Tibial nerve (tissue), 4 donors: ENCODE data around the gene SLC35B2.

Source experiments
- EP300 ChIP-seq, 2 donors: sonication (generic); formaldehyde crosslinking; IDR thresholded peaks; one replicate each; pipeline ENCODE4 v1.6.1; 2017; ENCODE audit warnings: antibody characterized with exemption in 2 of 2, mild to moderate bottlenecking in 1 of 2
- POLR2A ChIP-seq, 2 donors: fragments of 450-650 bp; IDR thresholded peaks; one replicate each; pipeline ENCODE4 v1.6.1; 2017; ENCODE audit warnings: antibody characterized with exemption in 2 of 2, mild to moderate bottlenecking in 2 of 2, moderate library complexity in 2 of 2
- TF ChIP-seq, protein P1 (sequence below), 5 experiments: fragments of 200-600 bp in 3 of 5; fragments of 450-650 bp in 2 of 5; sonication (generic) in 3 of 5; IDR thresholded peaks; one replicate each; pipeline ENCODE4 v1.5.1; 2016 to 2019; ENCODE audit warnings: antibody characterized with exemption in 5 of 5, mild to moderate bottlenecking in 3 of 5, moderate library complexity in 2 of 5

DNA sequence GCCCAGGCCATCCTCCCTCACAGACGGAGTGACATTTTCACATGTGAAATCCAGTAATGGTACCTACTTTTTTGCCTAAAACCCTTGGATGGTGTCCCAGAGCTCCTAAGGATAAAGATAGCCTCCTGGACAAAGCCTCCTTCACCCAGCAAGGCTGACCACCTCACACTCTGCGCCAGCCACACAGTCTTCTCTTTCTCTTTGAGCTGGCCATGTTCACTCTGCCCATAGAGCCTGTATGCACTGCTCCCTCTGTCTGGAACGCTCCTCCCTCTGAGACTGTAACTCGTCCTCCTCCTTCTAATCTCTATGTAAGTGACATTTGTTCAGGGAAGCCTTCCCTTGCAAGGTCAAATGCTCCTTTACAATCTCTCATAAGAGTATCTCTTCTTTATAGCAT, 27.5 kb upstream of the SLC35B2 start:
- TF ChIP-seq, protein P1, sequence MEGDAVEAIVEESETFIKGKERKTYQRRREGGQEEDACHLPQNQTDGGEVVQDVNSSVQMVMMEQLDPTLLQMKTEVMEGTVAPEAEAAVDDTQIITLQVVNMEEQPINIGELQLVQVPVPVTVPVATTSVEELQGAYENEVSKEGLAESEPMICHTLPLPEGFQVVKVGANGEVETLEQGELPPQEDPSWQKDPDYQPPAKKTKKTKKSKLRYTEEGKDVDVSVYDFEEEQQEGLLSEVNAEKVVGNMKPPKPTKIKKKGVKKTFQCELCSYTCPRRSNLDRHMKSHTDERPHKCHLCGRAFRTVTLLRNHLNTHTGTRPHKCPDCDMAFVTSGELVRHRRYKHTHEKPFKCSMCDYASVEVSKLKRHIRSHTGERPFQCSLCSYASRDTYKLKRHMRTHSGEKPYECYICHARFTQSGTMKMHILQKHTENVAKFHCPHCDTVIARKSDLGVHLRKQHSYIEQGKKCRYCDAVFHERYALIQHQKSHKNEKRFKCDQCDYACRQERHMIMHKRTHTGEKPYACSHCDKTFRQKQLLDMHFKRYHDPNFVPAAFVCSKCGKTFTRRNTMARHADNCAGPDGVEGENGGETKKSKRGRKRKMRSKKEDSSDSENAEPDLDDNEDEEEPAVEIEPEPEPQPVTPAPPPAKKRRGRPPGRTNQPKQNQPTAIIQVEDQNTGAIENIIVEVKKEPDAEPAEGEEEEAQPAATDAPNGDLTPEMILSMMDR (IDR thresholded peaks at IDR 0.05) = no peak
- TF ChIP-seq POLR2A (IDR thresholded peaks at IDR 0.05) (no peak), EP300 (IDR thresholded peaks at IDR 0.05) (no peak)
